ENCODE results near the gene GAST.

The GAST gene

GRCh38 chr17:41748275-41748674, 36.1 kb downstream of the GAST start:
- Histone ChIP-seq H3K4me2 (ENCODE audit: low read length) (no peak overlapping the region), H3K9me3 (ENCODE audit: insufficient read depth, low read length) (no peaks in the 10 kb centered on the region), H4K20me1 (ENCODE audit: insufficient read depth, low read length) (no peaks in the 10 kb centered on the region), H3K79me2 (ENCODE audit: low read length) (no peaks in the 10 kb centered on the region), H2AFZ (ENCODE audit: low read depth, low read length) (no peak overlapping the region), H3K9ac (ENCODE audit: low read length) (no peak overlapping the region), H3K4me3 (ENCODE audit: low read length) (no peak overlapping the region), H3K36me3 (replicated peaks; ENCODE audit: low read depth, low read length) (no peaks in the 10 kb centered on the region), H3K27ac (ENCODE audit: low read length) (no peak overlapping the region), H3K4me1 (ENCODE audit: low read length) (no peaks in the 10 kb centered on the region), H3K27me3 (ENCODE audit: low read depth, low read length) (peaks cover 10% of the 10 kb centered on the region; the same call in 1 of the 2 replicates)
- TF ChIP-seq EZH2phosphoT487 (IDR thresholded peaks at IDR 0.05; ENCODE audit: low read depth), result no peak
- no peak for TF ChIP-seq CTCF (IDR thresholded peaks at IDR 0.05; ENCODE audit: low read depth, low read length)

- no peaks in the 10 kb centered on the region for H3K36me3 ChIP-seq (replicated peaks; ENCODE audit: low read depth, low read length)
Observed at GRCh38 chr17:41750862-41751261, 38.7 kb downstream of the GAST start.

GRCh38 chr17:41751288-41751687, 39.2 kb downstream of the GAST start:
- no peak overlapping the region for H3K4me2 ChIP-seq (ENCODE audit: low read length)

More at GRCh38 chr17:41750862-41751261, 38.7 kb downstream of the GAST start:
- Histone ChIP-seq H3K4me1 (ENCODE audit: low read length) (no peaks in the 10 kb centered on the region), H3K79me2 (ENCODE audit: low read length) (no peaks in the 10 kb centered on the region), H3K27me3 (ENCODE audit: low read depth, low read length) (peaks cover 10% of the 10 kb centered on the region; the same call in 1 of the 2 replicates), H3K9me3 (ENCODE audit: insufficient read depth, low read length) (no peaks in the 10 kb centered on the region), H3K27ac (ENCODE audit: low read length) (no peak overlapping the region), H3K9ac (ENCODE audit: low read length) (no peak overlapping the region), H3K4me2 (ENCODE audit: low read length) (no peak overlapping the region), H2AFZ (ENCODE audit: low read depth, low read length) (no peak overlapping the region), H3K4me3 (ENCODE audit: low read length) (no peak overlapping the region), H4K20me1 (ENCODE audit: insufficient read depth, low read length) (no peaks in the 10 kb centered on the region)
- TF ChIP-seq EZH2phosphoT487 (IDR thresholded peaks at IDR 0.05; ENCODE audit: low read depth) (no peak), CTCF (IDR thresholded peaks at IDR 0.05; ENCODE audit: low read depth, low read length) (no peak)

GRCh38 chr17:41754066-41754465, 41.9 kb downstream of the GAST start:
- H3K27me3 ChIP-seq (ENCODE audit: low read depth, low read length), result peaks cover 6% of the 10 kb centered on the region; the same call in 1 of the 2 replicates
- H3K9ac ChIP-seq (ENCODE audit: low read length), result no peak overlapping the region
- no peak overlapping the region for H3K4me2 ChIP-seq (ENCODE audit: low read length)
- no peak overlapping the region for H3K4me3 ChIP-seq (ENCODE audit: low read length)
- H3K27ac ChIP-seq (ENCODE audit: low read length), result no peak overlapping the region
- no peaks in the 10 kb centered on the region for H3K79me2 ChIP-seq (ENCODE audit: low read length)
- H3K36me3 ChIP-seq (replicated peaks; ENCODE audit: low read depth, low read length), result no peaks in the 10 kb centered on the region
- H4K20me1 ChIP-seq (ENCODE audit: insufficient read depth, low read length), result no peaks in the 10 kb centered on the region
- no peak for TF ChIP-seq EZH2phosphoT487 (IDR thresholded peaks at IDR 0.05; ENCODE audit: low read depth)
- TF ChIP-seq CTCF (IDR thresholded peaks at IDR 0.05; ENCODE audit: low read depth, low read length), result no peak
- H2AFZ ChIP-seq (ENCODE audit: low read depth, low read length), result no peak overlapping the region
- H3K4me1 ChIP-seq (ENCODE audit: low read length), result no peaks in the 10 kb centered on the region
- H3K9me3 ChIP-seq (ENCODE audit: insufficient read depth, low read length), result no peaks in the 10 kb centered on the region

More at GRCh38 chr17:41751288-41751687, 39.2 kb downstream of the GAST start:
- H3K27me3 ChIP-seq (ENCODE audit: low read depth, low read length), result peaks cover 10% of the 10 kb centered on the region; the same call in 1 of the 2 replicates
- no peaks in the 10 kb centered on the region for H3K79me2 ChIP-seq (ENCODE audit: low read length)
- no peaks in the 10 kb centered on the region for H4K20me1 ChIP-seq (ENCODE audit: insufficient read depth, low read length)
- H3K36me3 ChIP-seq (replicated peaks; ENCODE audit: low read depth, low read length), result no peaks in the 10 kb centered on the region
- no peak overlapping the region for H3K4me3 ChIP-seq (ENCODE audit: low read length)
- no peak overlapping the region for H3K9ac ChIP-seq (ENCODE audit: low read length)
- no peak for TF ChIP-seq EZH2phosphoT487 (IDR thresholded peaks at IDR 0.05; ENCODE audit: low read depth)
- no peaks in the 10 kb centered on the region for H3K9me3 ChIP-seq (ENCODE audit: insufficient read depth, low read length)
- no peak overlapping the region for H3K27ac ChIP-seq (ENCODE audit: low read length)
- H3K4me1 ChIP-seq (ENCODE audit: low read length), result no peaks in the 10 kb centered on the region
- H2AFZ ChIP-seq (ENCODE audit: low read depth, low read length), result no peak overlapping the region
